WTC11 (cell line): ENCODE data around the gene CUL9. TPM values are rescaled to one million over a fixed set of nuclear protein-coding genes. Genes with fewer than 3 reads are reported as not detected.

Experiments used
- ATAC-seq: fragments of 200-7000 bp; cut with Tn5 transposase; 2 replicates; pipeline ENCODE4 v1.10.0; 2021; ENCODE audit warnings: mild to moderate bottlenecking, moderate library complexity
- CTCF ChIA-PET: fragments of 300-600 bp; sonication (Branson Sonifier 250); formaldehyde crosslinking; loops from one replicate; lab custom pipeline; 2021; ENCODE audit warnings: antibody characterized with exemption; lab: Charles Lee
- POLR2A ChIA-PET: fragments of 350-600 bp; sonication (Branson Sonifier 250); formaldehyde crosslinking; loops from one replicate; lab custom pipeline; 2021; ENCODE audit warnings: antibody characterized with exemption; lab: Charles Lee
- DNase-seq: peaks from one replicate; pipeline ENCODE4 v3.0.0; 2021; ENCODE audit warnings: low spot score
- H3K27ac Mint-ChIP-seq: 2 replicates; pipeline ENCODE4 v1.8.0; 2021; ENCODE audit warnings: mixed read lengths
- H3K27me3 Mint-ChIP-seq: 2 replicates; pipeline ENCODE4 v1.8.0; 2021; ENCODE audit warnings: low read depth, mild to moderate bottlenecking, moderate library complexity, mixed read lengths
- H3K36me3 Mint-ChIP-seq: 2 replicates; pipeline ENCODE4 v1.8.0; 2021; ENCODE audit warnings: mixed read lengths
- H3K4me1 Mint-ChIP-seq: 2 replicates; pipeline ENCODE4 v1.8.0; 2022; ENCODE audit warnings: mixed read lengths
- H3K4me3 Mint-ChIP-seq: 2 replicates; pipeline ENCODE4 v1.8.0; 2021; ENCODE audit warnings: mild to moderate bottlenecking, moderate library complexity, mixed read lengths
- H3K9me3 Mint-ChIP-seq: 2 replicates; pipeline ENCODE4 v1.8.0; 2021; ENCODE audit warnings: mixed read lengths
- AFF4 ChIP-seq: sonication (generic); formaldehyde crosslinking; IDR thresholded peaks from 2 replicates; pipeline ENCODE4 v1.8.1; 2023; ENCODE audit warnings: mild to moderate bottlenecking, missing genetic modification reagents, borderline replicate concordance
- CDX4 ChIP-seq: fragments of 250-450 bp; sonication (Bioruptor Pico); IDR thresholded peaks from 2 replicates; pipeline ENCODE4 v1.9.0; 2021; ENCODE audit warnings: moderate library complexity, mild to moderate bottlenecking, inconsistent platforms, borderline replicate concordance
- ETV6 ChIP-seq: sonication (generic); formaldehyde crosslinking; IDR thresholded peaks from 2 replicates; pipeline ENCODE4 v1.8.1; 2022; ENCODE audit warnings: mild to moderate bottlenecking, missing genetic modification reagents
- FOXJ3 ChIP-seq: sonication (generic); formaldehyde crosslinking; IDR thresholded peaks from 2 replicates; pipeline ENCODE4 v1.9.0; 2021; ENCODE audit warnings: missing genetic modification reagents, mild to moderate bottlenecking, borderline replicate concordance
- FOXP1 ChIP-seq: sonication (generic); formaldehyde crosslinking; IDR thresholded peaks from 2 replicates; pipeline ENCODE4 v1.8.0; 2022; ENCODE audit warnings: missing genetic modification reagents, mild to moderate bottlenecking, moderate library complexity, borderline replicate concordance
- GABPB1 ChIP-seq: sonication (generic); formaldehyde crosslinking; IDR thresholded peaks from 2 replicates; pipeline ENCODE4 v1.8.1; 2023; ENCODE audit warnings: mild to moderate bottlenecking, missing genetic modification reagents
- GRHL2 ChIP-seq: fragments of 250-450 bp; sonication (Bioruptor Pico); IDR thresholded peaks from 2 replicates; pipeline ENCODE4 v1.8.0; 2022; ENCODE audit warnings: mild to moderate bottlenecking, moderate library complexity; ENCODE audit not compliant: insufficient replicate concordance, severe bottlenecking
- GTF2I ChIP-seq: fragments of 250-450 bp; sonication (Bioruptor Pico); conservative IDR thresholded peaks from 2 replicates; pipeline ENCODE4 v1.4.0; 2021; ENCODE audit warnings: mild to moderate bottlenecking
- HMGA2 ChIP-seq: fragments of 250-450 bp; sonication (Bioruptor Pico); IDR thresholded peaks from 2 replicates; pipeline ENCODE4 v1.4.0; 2021; ENCODE audit warnings: mild to moderate bottlenecking, moderate library complexity
- JUN ChIP-seq: sonication (generic); formaldehyde crosslinking; IDR thresholded peaks from 2 replicates; pipeline ENCODE4 v1.8.0; 2023; ENCODE audit warnings: mild to moderate bottlenecking, missing genetic modification reagents
- KAT7 ChIP-seq: sonication (generic); formaldehyde crosslinking; IDR thresholded peaks from 2 replicates; pipeline ENCODE4 v1.8.1; 2023; ENCODE audit warnings: missing genetic modification reagents, mild to moderate bottlenecking, borderline replicate concordance
- MLX ChIP-seq: sonication (generic); formaldehyde crosslinking; IDR thresholded peaks from 2 replicates; pipeline ENCODE4 v1.8.1; 2023; ENCODE audit warnings: mild to moderate bottlenecking, missing genetic modification reagents, moderate library complexity
- NFATC4 ChIP-seq: fragments of 250-450 bp; sonication (Bioruptor Pico); IDR thresholded peaks from 2 replicates; pipeline ENCODE4 v1.9.0; 2021; ENCODE audit warnings: mild to moderate bottlenecking
- NR3C1 ChIP-seq: sonication (generic); formaldehyde crosslinking; conservative IDR thresholded peaks from 2 replicates; pipeline ENCODE4 v1.8.1; 2023; ENCODE audit warnings: low read depth, mild to moderate bottlenecking, missing genetic modification reagents
- SMAD3 ChIP-seq: sonication (generic); formaldehyde crosslinking; IDR thresholded peaks from 2 replicates; pipeline ENCODE4 v1.8.0; 2022; ENCODE audit warnings: missing genetic modification reagents, mild to moderate bottlenecking, borderline replicate concordance
- ZNF121 ChIP-seq: sonication (generic); formaldehyde crosslinking; IDR thresholded peaks from 2 replicates; pipeline ENCODE4 v1.8.0; 2023; ENCODE audit warnings: missing genetic modification reagents
- ZNF263 ChIP-seq: sonication (generic); formaldehyde crosslinking; IDR thresholded peaks from 2 replicates; pipeline ENCODE4 v1.8.1; 2022; ENCODE audit warnings: low read depth, mild to moderate bottlenecking, moderate library complexity, missing genetic modification reagents
- ZNF281 ChIP-seq: sonication (generic); formaldehyde crosslinking; IDR thresholded peaks from 2 replicates; pipeline ENCODE4 v1.8.0; 2023; ENCODE audit warnings: mild to moderate bottlenecking, missing genetic modification reagents
- ZNF396 ChIP-seq: fragments of 250-450 bp; sonication (Bioruptor Pico); IDR thresholded peaks from 2 replicates; pipeline ENCODE4 v1.8.0; 2021; ENCODE audit warnings: mild to moderate bottlenecking, moderate library complexity, borderline replicate concordance
- ZNF416 ChIP-seq: fragments of 250-450 bp; sonication (Bioruptor Pico); IDR thresholded peaks from 2 replicates; pipeline ENCODE4 v1.9.0; 2021; ENCODE audit warnings: mild to moderate bottlenecking, inconsistent platforms
- total RNA-seq: library from RNA; stranded (reverse); gene quantifications from 3 replicates; pipeline ENCODE4 v1.2.3, GENCODE V29; 2021
- TF ChIP-seq, protein P1 (sequence below): sonication (generic); formaldehyde crosslinking; IDR thresholded peaks from 2 replicates; pipeline ENCODE4 v1.8.1; 2023; ENCODE audit warnings: mild to moderate bottlenecking, moderate library complexity, missing genetic modification reagents
- TF ChIP-seq, protein P2 (sequence below): sonication (generic); formaldehyde crosslinking; IDR thresholded peaks from 2 replicates; pipeline ENCODE4 v1.8.1; 2022; ENCODE audit warnings: low read depth, mild to moderate bottlenecking, moderate library complexity, missing genetic modification reagents, borderline replicate concordance
- TF ChIP-seq, protein P3 (sequence below): sonication (generic); formaldehyde crosslinking; IDR thresholded peaks from 2 replicates; pipeline ENCODE4 v1.8.1; 2023; ENCODE audit warnings: mild to moderate bottlenecking, missing genetic modification reagents

CUL9 gene
- total RNA-seq, 1 experiment from 2014 or later, result 15.2 TPM

DNA sequence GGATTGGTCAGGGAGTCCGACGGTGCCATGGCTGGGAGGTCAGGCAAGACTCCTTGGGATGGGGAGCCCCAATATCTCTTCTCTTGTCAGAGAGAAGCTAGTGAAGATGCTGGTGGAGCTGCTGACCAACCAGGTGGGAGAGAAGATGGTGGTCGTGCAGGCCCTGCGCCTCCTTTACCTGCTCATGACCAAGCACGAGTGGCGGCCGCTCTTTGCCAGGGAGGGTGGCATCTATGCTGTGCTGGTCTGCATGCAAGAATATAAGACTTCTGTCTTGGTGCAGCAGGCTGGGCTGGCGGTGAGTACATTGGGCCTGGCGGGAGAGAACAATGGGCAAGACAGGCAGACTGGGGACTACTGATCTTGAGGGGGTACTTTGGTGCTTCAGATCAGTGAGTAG is 10.9 kb downstream of the CUL9 start:
- DNase-seq, result no peak
- no peaks in the 10 kb centered on the region for H3K4me1 Mint-ChIP-seq
- ATAC-seq, result no peak
- H3K4me3 Mint-ChIP-seq, result no peak overlapping the region
- CTCF ChIA-PET, result no interaction called here
- no peak overlapping the region for H3K27ac Mint-ChIP-seq
- POLR2A ChIA-PET, result no interaction called here
- TF ChIP-seq, protein P1, sequence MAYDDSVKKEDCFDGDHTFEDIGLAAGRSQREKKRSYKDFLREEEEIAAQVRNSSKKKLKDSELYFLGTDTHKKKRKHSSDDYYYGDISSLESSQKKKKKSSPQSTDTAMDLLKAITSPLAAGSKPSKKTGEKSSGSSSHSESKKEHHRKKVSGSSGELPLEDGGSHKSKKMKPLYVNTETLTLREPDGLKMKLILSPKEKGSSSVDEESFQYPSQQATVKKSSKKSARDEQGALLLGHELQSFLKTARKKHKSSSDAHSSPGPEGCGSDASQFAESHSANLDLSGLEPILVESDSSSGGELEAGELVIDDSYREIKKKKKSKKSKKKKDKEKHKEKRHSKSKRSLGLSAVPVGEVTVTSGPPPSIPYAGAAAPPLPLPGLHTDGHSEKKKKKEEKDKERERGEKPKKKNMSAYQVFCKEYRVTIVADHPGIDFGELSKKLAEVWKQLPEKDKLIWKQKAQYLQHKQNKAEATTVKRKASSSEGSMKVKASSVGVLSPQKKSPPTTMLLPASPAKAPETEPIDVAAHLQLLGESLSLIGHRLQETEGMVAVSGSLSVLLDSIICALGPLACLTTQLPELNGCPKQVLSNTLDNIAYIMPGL (CRISPR knock-in tag), result no peak
- no peak for TF ChIP-seq HMGA2 (CRISPR knock-in tag)
- TF ChIP-seq, protein P2, sequence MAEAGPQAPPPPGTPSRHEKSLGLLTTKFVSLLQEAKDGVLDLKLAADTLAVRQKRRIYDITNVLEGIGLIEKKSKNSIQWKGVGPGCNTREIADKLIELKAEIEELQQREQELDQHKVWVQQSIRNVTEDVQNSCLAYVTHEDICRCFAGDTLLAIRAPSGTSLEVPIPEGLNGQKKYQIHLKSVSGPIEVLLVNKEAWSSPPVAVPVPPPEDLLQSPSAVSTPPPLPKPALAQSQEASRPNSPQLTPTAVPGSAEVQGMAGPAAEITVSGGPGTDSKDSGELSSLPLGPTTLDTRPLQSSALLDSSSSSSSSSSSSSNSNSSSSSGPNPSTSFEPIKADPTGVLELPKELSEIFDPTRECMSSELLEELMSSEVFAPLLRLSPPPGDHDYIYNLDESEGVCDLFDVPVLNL (CRISPR knock-in tag), result no peak
- no peak for TF ChIP-seq FOXP1
- TF ChIP-seq KAT7 (CRISPR knock-in tag), result no peak
- no peak for TF ChIP-seq ZNF121 (CRISPR knock-in tag)
- no peak for TF ChIP-seq ZNF281 (CRISPR knock-in tag)
- no peak for TF ChIP-seq SMAD3 (CRISPR knock-in tag)
- TF ChIP-seq GABPB1 (CRISPR knock-in tag), result no peak
- TF ChIP-seq GTF2I (CRISPR knock-in tag), result no peak
- TF ChIP-seq NFATC4 (CRISPR knock-in tag), result no peak
- no peak for TF ChIP-seq GRHL2 (CRISPR knock-in tag)
- no peak for TF ChIP-seq ZNF396 (CRISPR knock-in tag)
- no peaks in the 10 kb centered on the region for H3K9me3 Mint-ChIP-seq
- H3K36me3 Mint-ChIP-seq, result no peaks in the 10 kb centered on the region
- H3K27me3 Mint-ChIP-seq, result no peaks in the 10 kb centered on the region

GRCh38 chr6:43193929-43194328 is 11.9 kb downstream of the CUL9 start:
- ATAC-seq, result no peak
- H3K27ac Mint-ChIP-seq, result no peak overlapping the region
- CTCF ChIA-PET, result interaction anchor here (0.8 kb wide), 1 partner anchor 36 kb away, joined by 3 read pairs; no protein-coding TSS in a partner anchor
- TF ChIP-seq FOXJ3 (CRISPR knock-in tag) (no peak), MLX (no peak), CDX4 (no peak), NR3C1 (CRISPR knock-in tag) (no peak), AFF4 (no peak), JUN (CRISPR knock-in tag) (no peak), ZNF416 (CRISPR knock-in tag) (no peak), ETV6 (CRISPR knock-in tag) (no peak), ZNF263 (no peak)
- TF ChIP-seq, protein P2 (CRISPR knock-in tag), result no peak
- TF ChIP-seq, protein P3, sequence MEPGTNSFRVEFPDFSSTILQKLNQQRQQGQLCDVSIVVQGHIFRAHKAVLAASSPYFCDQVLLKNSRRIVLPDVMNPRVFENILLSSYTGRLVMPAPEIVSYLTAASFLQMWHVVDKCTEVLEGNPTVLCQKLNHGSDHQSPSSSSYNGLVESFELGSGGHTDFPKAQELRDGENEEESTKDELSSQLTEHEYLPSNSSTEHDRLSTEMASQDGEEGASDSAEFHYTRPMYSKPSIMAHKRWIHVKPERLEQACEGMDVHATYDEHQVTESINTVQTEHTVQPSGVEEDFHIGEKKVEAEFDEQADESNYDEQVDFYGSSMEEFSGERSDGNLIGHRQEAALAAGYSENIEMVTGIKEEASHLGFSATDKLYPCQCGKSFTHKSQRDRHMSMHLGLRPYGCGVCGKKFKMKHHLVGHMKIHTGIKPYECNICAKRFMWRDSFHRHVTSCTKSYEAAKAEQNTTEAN (CRISPR knock-in tag), result no peak

More at GRCh38 chr6:43193929-43194328, 11.9 kb downstream of the CUL9 start:
- no peaks in the 10 kb centered on the region for H3K9me3 Mint-ChIP-seq
- H3K36me3 Mint-ChIP-seq, result no peaks in the 10 kb centered on the region
- no peak overlapping the region for H3K4me3 Mint-ChIP-seq
- H3K27me3 Mint-ChIP-seq, result no peaks in the 10 kb centered on the region
- POLR2A ChIA-PET, result no interaction called here
- H3K4me1 Mint-ChIP-seq, result no peaks in the 10 kb centered on the region
- no peak for DNase-seq
